Aortic smooth muscle cell (primary cell): ENCODE results near the gene GPATCH1. TPM values are rescaled to one million over a fixed set of nuclear protein-coding genes. Genes with fewer than 3 reads are reported as not detected.

Experiments used
- total RNA-seq: library from RNA; depleted of rRNA; stranded (reverse); fragments of >200 nt; gene quantifications from 2 replicates; pipeline ENCODE4 v1.2.3, GENCODE V29; 2014

GPATCH1 gene
- 5.8 and 7.5 TPM in 2 replicates for total RNA-seq

GRCh38 chr19:33080761-33081681 is at the start of gene GPATCH1:
TSS of gene GPATCH1 (plus strand) at chr19:33081181. CDS start at chr19:33081194, 13 bp downstream.

GRCh38 chr19:33064792-33065550 is 16.0 kb upstream of the GPATCH1 start, which contains the start of gene RHPN2:
TSS of gene RHPN2 (minus strand) at chr19:33064888. CDS start at chr19:33064852, 36 bp downstream.

GRCh38 chr19:33132021-33132420 is 51.0 kb downstream of the GPATCH1 start, which contains the start of gene WDR88:
TSS of gene WDR88 (plus strand) at chr19:33132114. CDS start at chr19:33132170, 56 bp downstream.

Other genes with a start within 250 kb of the GPATCH1 start
- 0.12 TPM in 1 of 2 replicates, not detected in the other for gene SLC7A9, start 211.4 kb upstream of the GPATCH1 start, total RNA-seq
- gene CEP89, start 109.2 kb upstream of the GPATCH1 start, total RNA-seq = 9.2 and 9.8 TPM in 2 replicates
- gene FAAP24, start 108.9 kb upstream of the GPATCH1 start, total RNA-seq = 1.6 and 2.7 TPM in 2 replicates
- 0.56 and 0.66 TPM in 2 replicates for gene RHPN2, start 16.3 kb upstream of the GPATCH1 start, total RNA-seq
- not detected in 2 replicates for gene WDR88, start 50.9 kb downstream of the GPATCH1 start, total RNA-seq
- 29.0 and 36.1 TPM in 2 replicates for gene LRP3, start 113.1 kb downstream of the GPATCH1 start, total RNA-seq
- gene SLC7A10, start 144.7 kb downstream of the GPATCH1 start, total RNA-seq = not detected in 2 replicates
- gene CEBPA, start 221.4 kb downstream of the GPATCH1 start, total RNA-seq = under 0.01 TPM in 1 of 2 replicates, not detected in the other